ENCODE measurements around the gene MRPL18.

- TF ChIP-seq CTCF (IDR thresholded peaks at IDR 0.05; ENCODE audit: insufficient read depth, low read length, poor library complexity, severe bottlenecking) (no peak), EZH2phosphoT487 (conservative IDR thresholded peaks at IDR 0.05; ENCODE audit: low read length) (no peak)
Observed at GRCh38 chr6:159746759-159747158, 43.5 kb upstream of the MRPL18 start.

Data from SU-DHL-6 (cell line).